PC-3 (cell line): ENCODE measurements around the gene DBNDD2. TPM values are rescaled to one million over a fixed set of nuclear protein-coding genes. Genes with fewer than 3 reads are reported as not detected.
A peak's percentile ranks its signal among the peaks of the same experiment; 100 is the strongest.

ENCODE experiments used
- ATAC-seq: fragments of 200-7000 bp; cut with Tn5 transposase; 2 replicates; pipeline ENCODE4 v1.9.1; 2020; ENCODE audit warnings: mild to moderate bottlenecking, moderate library complexity
- BruUV-seq: library from RNA; stranded (reverse); fragments of 400-500 nt; replicated peaks from 2 replicates; lab custom pipeline; 2021; lab: Mats Ljungman, UMichigan
- CTCF ChIA-PET: fragments of 300-600 bp; sonication (Branson Sonifier 250); formaldehyde crosslinking; loops from one replicate; lab custom pipeline; 2022; ENCODE audit warnings: antibody characterized with exemption; lab: Charles Lee
- POLR2A ChIA-PET: fragments of 300-600 bp; sonication (Branson Sonifier 250); formaldehyde crosslinking; loops from one replicate; lab custom pipeline; 2022; ENCODE audit warnings: antibody characterized with exemption; ENCODE audit not compliant: unreplicated experiment; lab: Charles Lee
- DNase-seq: peaks from one replicate; pipeline ENCODE4 v3.0.0-alpha.2; 2015
- H2AFZ ChIP-seq: fragments of 300-600 bp; sonication (generic); 2 replicates; pipeline ENCODE4 v1.6.0; 2016; ENCODE audit warnings: antibody characterized with exemption, low read length
- H3F3A ChIP-seq: fragments of 300-600 bp; sonication (generic); one replicate; pipeline ENCODE4 v1.6.0; 2017; ENCODE audit warnings: antibody characterized with exemption, low read length, control low read depth, mild to moderate bottlenecking; ENCODE audit not compliant: unreplicated experiment
- H3K27ac ChIP-seq: fragments of 300-600 bp; sonication (generic); 2 replicates; pipeline ENCODE4 v1.5.1; 2016; ENCODE audit warnings: mild to moderate bottlenecking, low read length
- H3K27me3 ChIP-seq: fragments of 300-600 bp; sonication (generic); 2 replicates; pipeline ENCODE4 v1.6.1; 2016; ENCODE audit warnings: low read length, mixed read lengths
- H3K36me3 ChIP-seq: fragments of 300-600 bp; sonication (generic); 2 replicates; pipeline ENCODE4 v1.6.1; 2016; ENCODE audit warnings: low read depth, mixed run types, low read length, mixed read lengths
- H3K4me1 ChIP-seq: fragments of 300-600 bp; sonication (generic); 2 replicates; pipeline ENCODE4 v1.5.1; 2016; ENCODE audit warnings: low read length; ENCODE audit not compliant: insufficient read depth
- H3K4me2 ChIP-seq: fragments of 300-600 bp; sonication (generic); 2 replicates; pipeline ENCODE4 v1.6.0; 2016; ENCODE audit warnings: low read length
- H3K4me3 ChIP-seq: fragments of 300-600 bp; sonication (generic); 2 replicates; pipeline ENCODE4 v1.5.1; 2016; ENCODE audit warnings: mild to moderate bottlenecking, low read length, mixed read lengths
- H3K79me2 ChIP-seq: fragments of 300-600 bp; sonication (generic); 2 replicates; pipeline ENCODE4 v1.6.1; 2017; ENCODE audit warnings: low read length, mixed read lengths
- H3K9ac ChIP-seq: fragments of 300-600 bp; sonication (generic); 2 replicates; pipeline ENCODE4 v1.6.0; 2016; ENCODE audit warnings: mild to moderate bottlenecking, low read length
- H3K9me2 ChIP-seq: fragments of 300-600 bp; sonication (generic); replicated peaks from 2 replicates; pipeline ENCODE4 v1.6.1; 2016; ENCODE audit warnings: mixed run types, low read length, mixed read lengths
- H3K9me3 ChIP-seq: fragments of 300-600 bp; sonication (generic); 2 replicates; pipeline ENCODE4 v1.6.1; 2016; ENCODE audit warnings: low read length, mixed read lengths
- H4K20me1 ChIP-seq: fragments of 300-600 bp; sonication (generic); 2 replicates; pipeline ENCODE4 v1.6.1; 2016; ENCODE audit warnings: low read length, mixed read lengths
- EZH2 ChIP-seq: fragments of 300-600 bp; sonication (generic); IDR thresholded peaks from one replicate; pipeline ENCODE4 v1.6.1; 2017; ENCODE audit warnings: antibody characterized with exemption, mild to moderate bottlenecking, low read length; ENCODE audit not compliant: unreplicated experiment
- EZH2phosphoT487 ChIP-seq: fragments of 300-600 bp; sonication (generic); IDR thresholded peaks from 2 replicates; pipeline ENCODE4 v1.6.1; 2018; ENCODE audit warnings: mild to moderate bottlenecking, antibody characterized with exemption, low read length, borderline replicate concordance
- intact Hi-C: fragments of 100-400 bp; cut with micrococcal nuclease; formaldehyde crosslinking; loops from 2 replicates; pipeline ENCODE4 v1.9.0; 2023
- total RNA-seq: library from RNA; depleted of rRNA; stranded (reverse); fragments of >200 nt; gene quantifications from 2 replicates; pipeline ENCODE4 v1.2.3, GENCODE V29; 2014
- TF ChIP-seq, protein P1 (sequence below): fragments of 300-600 bp; sonication (generic); conservative IDR thresholded peaks from 2 replicates; pipeline ENCODE4 v1.5.1; 2017; ENCODE audit warnings: antibody characterized with exemption, low read depth, mild to moderate bottlenecking, low read length

DBNDD2 gene
- total RNA-seq, 1 experiment from 2014 or later, result 8.5 TPM

DNA sequence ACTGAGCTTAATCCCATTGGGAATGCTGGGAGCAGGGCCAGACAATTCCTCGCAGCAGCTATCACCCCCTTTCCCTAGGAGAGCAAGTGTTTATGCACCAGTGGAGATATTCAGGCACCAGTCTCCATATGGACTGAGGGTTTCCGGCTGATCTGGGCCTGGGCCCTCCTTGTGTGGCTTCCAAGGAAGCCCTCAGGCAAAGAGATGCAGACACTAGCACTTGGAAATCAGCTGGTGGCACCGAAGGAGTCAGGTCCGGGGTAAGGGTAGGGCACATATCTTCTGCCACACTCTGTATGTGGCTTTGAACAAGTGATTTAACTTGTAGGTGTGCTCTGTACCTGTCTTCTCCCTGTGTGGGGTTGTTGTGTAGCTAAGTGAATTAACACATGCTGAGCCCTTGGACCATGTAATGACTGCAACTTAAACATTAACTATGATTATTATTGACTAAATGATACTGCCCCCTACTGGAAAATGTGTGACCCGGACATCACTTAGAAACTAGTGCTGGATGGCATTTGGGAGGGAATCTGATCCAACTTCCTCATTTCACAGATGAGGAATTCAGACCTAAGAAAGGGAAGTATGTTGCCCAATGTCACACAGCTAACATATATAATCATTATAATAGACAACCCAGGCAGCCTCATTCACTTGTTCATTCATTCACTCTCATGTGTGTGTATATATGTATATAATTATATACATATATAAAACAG is 42.2 kb downstream of the DBNDD2 start:
- Histone ChIP-seq H3K4me2 (no peak overlapping the region), H2AFZ (no peak overlapping the region), H3K4me3 (no peak overlapping the region), H3K27ac (no peak overlapping the region), H3K9ac (no peak overlapping the region), H3K4me1 (peaks cover 7% of the 10 kb centered on the region), H3F3A (no peaks in the 10 kb centered on the region), H3K27me3 (no peaks in the 10 kb centered on the region), H3K36me3 (no peaks in the 10 kb centered on the region), H4K20me1 (no peaks in the 10 kb centered on the region), H3K9me3 (no peaks in the 10 kb centered on the region), H3K9me2 (no peaks in the 10 kb centered on the region), H3K79me2 (no peaks in the 10 kb centered on the region)
- CTCF ChIA-PET, result interaction anchor here (0.6 to 1.5 kb wide), 3 partner anchors 13 to 77 kb away, joined by 3 to 8 read pairs (median 5); no protein-coding TSS in a partner anchor
- BruUV-seq, result no TSS peak
- POLR2A ChIA-PET, result no interaction called here
- ATAC-seq, result peak; percentile 31
- intact Hi-C loops, result no loop called here
- DNase-seq, result peak; percentile 77
- TF ChIP-seq EZH2phosphoT487, result no peak
- TF ChIP-seq, protein P1, sequence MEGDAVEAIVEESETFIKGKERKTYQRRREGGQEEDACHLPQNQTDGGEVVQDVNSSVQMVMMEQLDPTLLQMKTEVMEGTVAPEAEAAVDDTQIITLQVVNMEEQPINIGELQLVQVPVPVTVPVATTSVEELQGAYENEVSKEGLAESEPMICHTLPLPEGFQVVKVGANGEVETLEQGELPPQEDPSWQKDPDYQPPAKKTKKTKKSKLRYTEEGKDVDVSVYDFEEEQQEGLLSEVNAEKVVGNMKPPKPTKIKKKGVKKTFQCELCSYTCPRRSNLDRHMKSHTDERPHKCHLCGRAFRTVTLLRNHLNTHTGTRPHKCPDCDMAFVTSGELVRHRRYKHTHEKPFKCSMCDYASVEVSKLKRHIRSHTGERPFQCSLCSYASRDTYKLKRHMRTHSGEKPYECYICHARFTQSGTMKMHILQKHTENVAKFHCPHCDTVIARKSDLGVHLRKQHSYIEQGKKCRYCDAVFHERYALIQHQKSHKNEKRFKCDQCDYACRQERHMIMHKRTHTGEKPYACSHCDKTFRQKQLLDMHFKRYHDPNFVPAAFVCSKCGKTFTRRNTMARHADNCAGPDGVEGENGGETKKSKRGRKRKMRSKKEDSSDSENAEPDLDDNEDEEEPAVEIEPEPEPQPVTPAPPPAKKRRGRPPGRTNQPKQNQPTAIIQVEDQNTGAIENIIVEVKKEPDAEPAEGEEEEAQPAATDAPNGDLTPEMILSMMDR, result peak; percentile 91

DNA sequence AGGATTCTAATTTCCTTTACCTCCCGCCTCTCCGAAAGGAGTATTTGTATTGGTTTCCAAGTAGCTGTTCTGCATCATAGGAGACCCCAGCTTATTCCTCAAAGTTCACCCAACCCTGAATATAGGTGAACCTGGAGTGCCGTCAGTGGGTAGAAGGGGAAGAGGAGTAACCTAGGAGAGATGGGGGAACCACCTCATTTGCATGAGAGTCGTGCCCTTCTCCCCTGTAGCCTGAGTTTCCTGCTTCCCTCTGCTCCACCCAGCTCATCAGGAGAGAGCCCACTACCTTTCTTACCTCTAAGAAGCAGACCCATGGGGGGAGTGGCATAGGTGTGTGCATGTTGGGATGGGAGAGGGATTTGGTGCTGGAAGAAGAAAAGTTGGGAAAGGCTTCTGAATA is 44.1 kb downstream of the DBNDD2 start:
- Histone ChIP-seq H3K9ac (no peak overlapping the region), H3K9me2 (no peaks in the 10 kb centered on the region), H3K4me3 (no peak overlapping the region), H3F3A (no peaks in the 10 kb centered on the region), H3K4me2 (no peak overlapping the region), H3K4me1 (peaks cover 7% of the 10 kb centered on the region), H3K27me3 (no peaks in the 10 kb centered on the region), H3K36me3 (no peaks in the 10 kb centered on the region), H3K79me2 (no peaks in the 10 kb centered on the region), H3K27ac (no peak overlapping the region), H3K9me3 (no peaks in the 10 kb centered on the region), H4K20me1 (no peaks in the 10 kb centered on the region), H2AFZ (no peak overlapping the region)
- ChIA-PET POLR2A (no interaction called here), CTCF (interaction anchor here (1.2 kb wide), 1 partner anchor 134 kb away, joined by 4 read pairs; no protein-coding TSS in a partner anchor)
- DNase-seq (no peak), ATAC-seq (no peak)
- TF ChIP-seq EZH2phosphoT487 (no peak), EZH2 (no peak)
- TF ChIP-seq, protein P1, result no peak
- BruUV-seq, result no TSS peak
- intact Hi-C loops, result no loop called here
